KG1 (cell line): ENCODE results near the gene ACTN4.

Experiments
- DNase-seq: peaks from one replicate; lab custom pipeline; 2025; lab: John Stamatoyannopoulos, UW

The ACTN4 gene

DNA sequence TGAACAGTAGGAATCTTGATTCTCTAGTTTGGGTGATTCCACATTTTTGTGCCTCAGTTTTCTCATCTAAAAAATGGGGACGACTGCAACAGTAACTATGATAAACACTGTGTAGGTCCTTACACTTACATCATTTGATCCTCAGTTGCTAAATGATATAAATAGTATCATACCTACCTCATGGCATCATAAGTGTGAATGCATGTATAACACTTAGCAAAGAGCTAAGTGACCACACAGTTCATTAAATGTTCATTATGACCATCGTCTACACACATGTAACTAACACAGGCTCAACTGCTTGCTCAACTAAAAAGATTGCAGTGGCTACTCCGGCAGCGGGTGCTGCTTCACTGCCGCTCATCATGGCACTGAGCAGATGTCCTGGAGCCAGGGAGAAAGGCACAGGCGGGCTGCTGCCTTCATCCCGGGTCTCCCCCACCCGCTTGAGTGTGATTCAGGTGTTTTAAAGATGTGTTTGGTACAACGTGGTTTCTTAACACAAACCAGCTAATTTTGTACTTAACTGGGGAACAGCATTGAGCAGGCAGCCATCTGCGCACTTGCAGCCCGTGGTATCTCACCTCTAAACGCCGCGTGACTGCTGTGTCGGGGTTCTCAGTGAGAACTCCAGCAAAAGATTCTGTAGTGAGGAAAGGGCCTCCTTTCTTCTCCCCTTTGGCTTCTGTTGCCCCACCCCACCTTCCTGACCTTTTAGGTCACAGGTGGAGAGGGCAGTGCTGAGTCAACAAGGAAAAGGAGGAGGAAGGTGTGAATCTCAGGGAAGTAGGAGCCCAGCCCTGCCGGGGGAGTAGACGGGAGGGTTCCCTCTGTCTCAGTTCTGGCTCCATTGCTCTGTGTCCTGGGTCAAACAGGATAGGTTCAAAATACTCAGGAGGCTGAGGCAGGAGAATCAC lies 11.7 kb upstream of the ACTN4 start:
- no peak for DNase-seq

DNA sequence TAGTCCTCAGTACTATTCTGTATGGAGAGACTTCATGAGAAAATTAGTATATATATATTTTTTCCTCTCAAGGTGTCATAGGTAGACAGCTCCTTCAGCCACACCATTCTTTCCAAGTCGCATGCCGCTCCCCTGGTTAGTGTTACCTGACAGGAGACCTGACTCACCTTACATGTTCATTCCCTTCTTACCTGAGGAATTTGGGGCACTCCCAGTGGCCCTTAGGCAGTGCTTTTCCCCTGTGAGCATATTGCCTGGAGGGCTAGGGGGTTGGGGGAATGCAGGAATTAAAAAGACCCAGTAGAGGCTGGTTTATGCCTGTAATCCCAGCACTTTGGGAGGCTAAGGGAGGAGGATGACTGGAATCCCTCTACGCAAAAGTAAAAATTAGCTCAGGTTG lies 9.0 kb upstream of the ACTN4 start:
- DNase-seq, result no peak

GRCh38 chr19:38639679-38640078 lies 7.8 kb upstream of the ACTN4 start:
- no peak for DNase-seq

GRCh38 chr19:38640368-38640767 lies 7.1 kb upstream of the ACTN4 start:
- no peak for DNase-seq

DNA sequence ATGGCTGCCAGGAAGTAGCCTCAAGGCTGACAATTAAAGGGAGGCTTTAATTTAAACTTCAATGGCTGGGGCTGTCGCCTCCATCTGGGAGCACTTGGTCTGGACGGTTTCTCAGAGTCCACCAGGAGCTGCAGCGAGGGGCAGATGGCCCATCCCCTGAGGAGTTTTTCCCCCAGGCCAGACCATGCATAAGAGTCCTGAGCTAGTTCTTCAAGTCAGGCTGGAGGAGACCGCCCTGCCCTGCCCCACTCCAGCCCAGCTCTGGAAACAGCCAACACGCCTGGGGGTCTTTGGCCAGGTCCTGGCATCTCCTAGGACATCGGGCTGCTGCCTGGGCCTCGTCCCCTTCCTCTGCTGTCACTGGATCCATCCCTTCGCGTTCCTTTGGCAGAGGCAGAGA lies 5.3 kb upstream of the ACTN4 start:
- DNase-seq, result no peak

GRCh38 chr19:38644719-38645118 lies 2.7 kb upstream of the ACTN4 start:
- no peak for DNase-seq

GRCh38 chr19:38647966-38648768 lies 718 bp downstream of the ACTN4 start:
- DNase-seq, result no peak

DNA sequence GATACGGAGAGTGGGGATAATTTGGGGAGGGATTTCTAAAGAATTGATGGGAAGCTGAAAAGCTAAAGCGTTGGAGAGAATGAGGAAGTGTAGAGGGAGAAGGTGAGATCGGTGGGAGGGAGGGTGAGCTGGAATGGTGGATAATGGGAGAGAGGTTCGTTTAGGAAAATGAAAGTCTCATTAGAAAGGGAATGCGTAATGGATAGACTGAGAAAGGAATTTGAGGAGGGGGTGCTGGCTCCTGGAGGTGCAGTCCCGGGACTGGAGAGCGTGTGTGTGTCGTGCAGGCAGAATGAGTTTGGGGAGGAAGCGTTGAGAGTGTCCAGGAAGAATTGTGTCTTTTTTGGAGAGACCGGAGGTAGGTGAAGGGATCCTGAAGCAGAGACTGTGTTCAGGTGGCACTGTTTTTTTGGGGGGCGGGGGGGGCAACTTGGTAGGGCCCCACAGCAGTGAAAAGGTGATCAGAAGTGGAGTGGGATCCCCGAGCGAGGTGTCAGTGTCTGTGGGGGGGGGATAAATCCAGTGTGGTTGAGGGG lies 1.4 kb downstream of the ACTN4 start:
- no peak for DNase-seq

- no peak for DNase-seq
Measured at GRCh38 chr19:38649305-38650171, 2.1 kb downstream of the ACTN4 start.

DNA sequence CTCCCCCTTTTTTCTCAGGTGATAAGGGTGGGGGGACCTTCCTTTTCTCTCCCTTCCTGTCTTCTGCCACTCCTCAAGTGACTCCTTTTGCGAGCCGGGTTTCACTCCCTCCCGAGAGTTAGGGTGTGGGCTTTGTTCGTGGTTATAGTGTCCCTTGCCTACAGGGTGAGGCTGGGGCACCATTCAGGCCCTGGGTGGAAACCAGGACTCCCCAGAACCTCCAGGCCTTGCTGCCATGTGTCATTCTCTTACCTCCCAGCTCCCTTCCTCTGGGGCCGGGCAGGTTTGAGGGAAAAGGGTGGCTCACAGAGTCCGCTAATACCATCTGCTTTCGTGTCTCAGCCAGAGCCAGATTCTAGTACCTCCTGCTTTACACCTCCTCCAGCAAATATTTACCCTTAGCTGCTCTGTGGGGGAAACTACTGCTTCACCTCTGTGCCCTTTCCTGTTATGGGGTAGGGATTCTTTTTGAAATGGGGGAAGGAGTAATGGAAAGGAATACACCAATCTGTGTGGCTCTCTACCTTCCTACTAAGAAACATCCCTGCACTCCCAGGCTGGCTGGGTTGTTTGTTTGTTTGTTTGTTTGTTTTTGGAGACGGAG lies 2.8 kb downstream of the ACTN4 start:
- no peak for DNase-seq

GRCh38 chr19:38650911-38651584 lies 3.6 kb downstream of the ACTN4 start:
- no peak for DNase-seq

DNA sequence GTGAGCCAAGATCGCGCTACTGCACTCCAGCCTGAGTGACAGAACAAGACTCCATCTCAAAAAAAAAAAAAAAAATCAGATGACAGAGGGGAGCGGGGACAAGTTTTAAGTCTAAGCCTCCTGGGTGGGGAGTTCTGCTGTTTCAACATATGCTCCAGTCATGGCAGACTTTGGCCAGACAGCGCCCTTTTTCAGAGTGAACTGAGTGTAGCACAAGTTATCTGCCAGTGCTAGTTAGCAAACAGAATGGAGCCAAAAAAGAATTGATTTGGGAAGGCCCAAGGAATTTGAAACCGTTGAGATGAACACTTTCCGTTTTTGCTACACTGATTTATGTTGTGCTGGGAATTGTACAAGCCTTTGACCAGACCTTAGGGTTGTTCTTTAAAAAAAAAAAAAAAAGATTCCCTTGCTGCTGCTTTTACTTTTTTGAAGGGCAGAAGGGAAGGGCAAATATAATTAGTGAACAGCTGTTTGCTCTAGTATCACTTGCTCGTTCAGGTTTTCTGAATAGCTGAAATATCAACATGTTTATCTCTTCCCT lies 5.7 kb downstream of the ACTN4 start:
- DNase-seq, result no peak

- DNase-seq, result no peak
Measured at GRCh38 chr19:38654628-38655055, 7.2 kb downstream of the ACTN4 start.

DNA sequence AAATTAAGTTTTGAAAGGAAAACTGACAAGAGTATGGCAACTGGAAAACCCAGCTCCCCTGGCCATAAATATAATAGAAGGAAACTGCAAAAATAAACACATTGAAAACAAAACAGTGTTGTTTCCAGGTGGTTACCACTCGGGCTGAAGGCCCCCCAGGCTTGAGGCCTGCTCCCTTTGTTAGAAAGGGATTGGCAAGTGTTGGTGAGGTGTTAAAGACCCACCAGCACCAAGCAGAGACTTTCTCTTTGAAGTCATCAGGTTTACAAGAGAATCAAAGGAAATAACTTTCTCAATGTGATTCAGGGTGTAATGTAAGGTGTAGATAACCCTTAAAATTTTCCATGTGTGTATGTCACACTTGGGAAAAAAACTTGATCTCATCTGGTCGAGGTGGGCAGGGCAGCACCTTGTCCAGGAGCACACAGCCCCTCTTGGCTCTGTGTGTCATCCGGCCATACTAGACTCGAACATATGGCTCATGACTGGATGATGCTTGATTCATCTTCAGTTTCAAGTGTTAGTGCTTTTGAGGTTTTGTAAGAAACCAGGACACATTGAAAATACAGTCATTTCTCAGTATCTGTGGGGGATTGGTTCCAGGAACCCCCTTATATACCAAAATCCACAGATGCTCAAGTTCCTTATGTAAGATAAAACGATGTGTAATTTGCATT lies 7.8 kb downstream of the ACTN4 start:
- DNase-seq, result no peak

- no peak for DNase-seq
Measured at GRCh38 chr19:38656171-38656981, 8.9 kb downstream of the ACTN4 start.

DNA sequence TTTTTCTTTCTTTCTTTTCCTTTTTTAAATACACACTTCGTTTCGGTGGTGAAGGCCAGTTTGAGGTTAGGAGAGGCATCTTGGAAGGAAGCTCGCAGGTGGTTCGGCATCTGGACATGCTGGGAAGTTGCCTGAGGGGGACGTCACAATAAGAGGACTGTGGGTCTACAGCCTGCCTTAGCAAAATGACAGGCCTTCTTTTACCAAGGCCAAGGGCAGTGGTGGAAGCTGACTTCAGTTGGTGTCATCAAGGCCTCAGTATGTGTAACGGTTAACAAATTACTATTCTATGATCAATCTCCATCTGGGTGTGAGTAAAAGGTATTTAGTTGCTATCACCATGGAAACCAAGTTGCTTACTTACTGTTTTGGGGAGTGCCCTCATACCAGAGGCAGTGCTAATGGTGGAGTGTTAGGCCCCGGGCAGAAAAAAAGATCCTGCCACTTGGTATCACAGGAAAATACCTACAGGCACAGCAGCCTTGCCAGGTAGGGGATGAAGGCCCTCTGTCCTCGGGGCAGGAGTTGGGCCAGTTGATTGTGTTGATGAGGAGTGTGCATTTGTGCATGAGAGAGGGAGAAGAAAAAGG lies 10.3 kb downstream of the ACTN4 start:
- no peak for DNase-seq

DNA sequence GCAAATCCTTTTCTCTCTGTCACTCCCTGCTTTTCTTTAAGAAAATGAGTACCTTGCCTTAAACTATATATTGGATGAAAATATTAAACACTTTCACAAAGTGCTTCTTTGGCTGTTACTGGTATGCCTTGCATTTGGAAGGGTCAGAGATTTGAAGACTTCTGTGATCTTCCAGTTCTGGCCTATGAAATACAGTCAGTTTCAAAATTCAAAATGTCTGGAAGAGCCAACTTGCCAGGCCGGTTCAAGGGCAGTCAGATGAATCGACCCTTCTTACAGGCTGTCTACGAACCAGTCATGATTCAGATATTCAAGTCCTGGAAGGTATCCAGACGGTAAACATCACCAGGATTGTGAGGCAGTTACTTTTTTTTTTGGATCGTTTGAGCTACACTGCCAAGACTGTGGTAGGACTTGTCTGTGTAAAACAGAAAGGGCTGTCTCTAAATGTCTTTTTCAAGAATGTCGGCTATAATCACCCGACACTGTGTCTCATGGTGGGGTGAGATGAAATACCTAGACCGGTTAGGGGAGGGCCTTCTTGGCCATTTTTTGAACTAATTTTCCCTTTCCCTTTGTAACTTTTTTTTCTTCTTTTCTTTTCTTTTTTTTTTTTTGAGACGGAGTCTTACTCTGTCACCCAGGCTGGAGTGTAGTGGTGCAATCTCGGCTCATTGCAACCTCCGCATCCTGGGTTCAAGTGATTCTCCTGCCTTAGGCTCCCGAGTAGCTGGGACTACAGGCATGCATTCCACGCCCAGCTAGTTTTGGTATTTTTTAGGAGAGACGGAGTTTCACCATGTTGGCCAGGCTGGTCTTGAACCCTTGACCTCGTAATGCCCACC lies 11.2 kb downstream of the ACTN4 start:
- no peak for DNase-seq

DNA sequence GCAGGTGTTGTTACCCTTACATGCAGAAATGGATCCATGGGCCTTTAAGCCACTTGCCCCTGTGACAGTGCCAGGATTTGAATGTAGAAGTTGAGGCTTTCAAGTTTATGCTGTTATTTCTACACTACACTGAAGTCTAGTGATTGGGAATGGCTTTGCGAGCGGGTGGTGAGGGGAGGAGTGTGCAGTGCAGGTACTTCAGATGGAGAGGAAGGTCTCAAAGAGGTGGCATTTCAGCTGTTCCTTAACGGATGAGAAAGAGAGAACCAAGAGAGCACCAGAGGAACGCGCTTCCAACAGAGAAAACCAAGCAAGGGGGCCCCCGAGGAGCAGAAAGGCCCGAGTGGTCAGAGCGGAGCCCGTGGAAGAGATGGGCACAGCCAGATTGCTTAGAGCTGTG lies 13.3 kb downstream of the ACTN4 start:
- no peak for DNase-seq
